HG02763 (cell line): ENCODE measurements around the gene C9.
"Not testable (repeated sequence)": the region's sequence is repeated elsewhere in the genome, so short reads cannot be mapped to it uniquely, and the experiment has no call there.

Source experiments
- ATAC-seq: cut with Tn5 transposase; IDR thresholded peaks from one replicate; pipeline ENCODE4 v1.9.1; 2021; ENCODE audit warnings: mild to moderate bottlenecking, moderate library complexity; ENCODE audit not compliant: unreplicated experiment

Gene C9

DNA sequence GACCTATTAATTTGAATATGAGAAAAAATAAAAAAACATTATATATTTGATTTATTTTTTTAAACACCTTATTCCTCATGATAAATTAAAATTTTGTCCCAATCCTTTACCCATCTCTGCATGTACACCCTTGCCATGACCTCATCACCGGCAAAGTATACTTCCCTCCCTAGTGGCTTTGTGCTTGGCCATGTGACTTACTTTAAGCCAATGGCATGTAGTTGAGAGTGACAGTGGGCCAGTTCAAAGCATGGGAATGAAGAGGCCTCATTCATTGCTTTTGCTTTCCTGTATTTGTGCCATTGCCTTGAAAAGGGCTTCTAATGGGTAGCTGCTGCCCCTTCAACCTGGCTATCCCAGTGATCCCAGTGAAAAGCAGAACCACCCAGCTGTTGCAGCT, 31.2 kb downstream of the C9 start:
- no peak for ATAC-seq

- ATAC-seq: no peak
These were observed 32.4 kb downstream of the C9 start for GRCh38 chr5:39331861-39332381.

DNA sequence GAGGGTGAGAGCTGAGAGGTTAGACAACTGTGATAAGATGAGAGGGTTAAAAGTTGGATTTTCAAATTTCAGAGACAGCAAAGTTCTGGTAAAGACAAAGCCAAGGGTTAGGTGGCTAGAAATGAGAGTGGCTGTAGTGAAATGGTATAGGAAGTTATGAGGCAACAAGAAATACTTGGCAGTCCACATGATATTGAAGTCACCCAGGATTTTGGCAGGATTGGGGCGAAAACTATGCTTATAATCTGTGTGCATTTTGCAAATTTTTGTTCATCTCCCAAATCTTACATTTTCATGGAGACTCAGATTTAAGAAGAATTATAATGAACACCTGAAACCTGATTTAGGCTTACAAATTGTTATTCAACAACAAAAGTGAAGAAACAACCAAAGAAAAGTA, 35.6 kb downstream of the C9 start:
- ATAC-seq: no peak

DNA sequence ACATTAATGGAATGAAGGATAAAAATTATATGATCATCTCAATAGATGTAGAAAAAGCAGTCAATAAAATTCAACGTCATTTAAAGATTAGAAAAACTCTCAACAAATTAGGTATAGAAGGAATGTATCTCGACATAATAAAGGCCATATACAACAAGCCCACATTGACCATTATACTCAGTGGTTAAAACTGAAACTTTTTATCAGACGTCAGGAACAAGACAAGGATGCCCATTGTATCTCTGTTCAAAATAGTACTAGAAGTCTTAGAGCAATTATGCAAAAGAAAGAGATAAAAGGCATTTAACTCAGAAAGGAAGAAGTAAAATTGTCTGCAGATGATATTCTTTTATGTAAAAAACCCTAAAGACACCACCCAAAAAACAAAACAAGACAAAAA, 40.8 kb downstream of the C9 start:
- ATAC-seq: no peak

GRCh38 chr5:39319395-39319794, 44.9 kb downstream of the C9 start:
- no peak for ATAC-seq

DNA sequence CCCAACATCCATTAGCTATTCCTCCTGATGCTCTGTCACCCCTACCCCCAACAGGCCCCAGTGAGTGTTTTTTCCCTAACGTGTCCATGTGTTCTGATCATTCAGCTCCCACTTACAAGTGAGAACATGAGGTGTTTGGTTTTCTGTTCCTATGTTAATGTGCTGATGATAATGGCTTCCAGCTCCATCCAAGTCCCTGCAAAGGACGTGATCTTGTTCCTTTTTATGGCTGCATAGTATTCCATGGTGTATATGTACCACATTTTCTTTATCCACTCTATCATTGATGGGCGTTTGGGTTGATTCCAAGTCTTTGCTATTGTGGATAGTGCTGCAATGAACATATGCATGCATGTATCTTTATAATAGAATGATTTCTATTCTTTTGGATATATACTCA, 47.8 kb downstream of the C9 start:
- ATAC-seq: not testable (repeated sequence)

- ATAC-seq: no peak
These were observed 48.3 kb downstream of the C9 start for GRCh38 chr5:39315995-39316394.

DNA sequence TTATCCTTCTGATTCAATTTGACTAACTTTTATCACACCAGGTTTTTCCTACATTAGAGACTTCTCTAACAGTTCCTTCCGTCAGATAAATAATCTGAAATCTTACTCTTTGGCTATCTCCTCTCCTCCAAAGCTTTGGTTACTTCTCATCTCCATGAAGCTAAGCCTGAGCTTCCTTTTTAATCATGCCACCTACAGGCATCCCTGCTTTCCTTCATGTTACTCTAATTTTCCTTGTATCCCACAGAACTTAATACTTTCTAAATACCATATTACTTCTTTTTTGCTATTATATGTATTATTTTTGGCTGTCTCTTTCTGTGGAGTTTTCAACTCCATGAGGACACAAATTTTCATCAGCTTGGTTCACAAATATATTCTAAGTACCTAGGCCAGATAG, 49.7 kb downstream of the C9 start:
- no peak for ATAC-seq

GRCh38 chr5:39309534-39309933, 54.8 kb downstream of the C9 start:
- ATAC-seq: no peak

DNA sequence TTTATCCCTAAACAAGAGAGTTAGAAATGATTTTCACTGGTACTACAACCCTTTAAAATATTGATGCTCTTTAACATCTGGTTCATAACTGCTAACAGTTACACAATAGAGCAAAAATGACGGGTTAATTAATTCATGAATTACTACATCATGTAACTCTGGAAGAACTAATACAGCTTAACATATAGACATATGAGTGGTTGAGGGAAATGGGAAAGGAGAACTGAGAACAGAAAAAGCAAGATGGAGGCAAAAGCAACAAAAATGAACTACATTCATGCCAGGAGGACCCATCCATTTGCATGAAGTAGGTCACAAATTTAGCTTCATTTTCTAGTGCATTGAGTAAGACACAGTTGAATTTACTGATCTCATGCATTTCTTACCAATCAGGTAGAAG, 61.8 kb downstream of the C9 start:
- no peak for ATAC-seq

DNA sequence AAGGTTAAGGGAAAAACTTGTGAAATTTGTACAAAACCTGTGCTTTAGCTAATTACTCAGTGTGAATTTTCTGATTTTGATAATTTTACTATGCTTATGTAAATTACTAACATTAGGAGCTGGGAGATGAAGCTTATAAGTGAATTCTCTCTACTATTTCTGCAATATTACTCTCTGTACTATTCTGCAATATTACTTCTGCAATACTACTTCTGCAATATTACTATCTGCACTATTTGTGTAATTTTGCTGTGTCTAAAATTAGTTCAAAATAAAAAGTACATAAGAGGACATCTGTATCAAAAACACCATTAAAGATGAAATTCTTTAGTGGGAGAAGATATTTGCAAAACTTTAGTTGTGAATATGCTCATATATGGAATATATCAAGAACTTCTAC, 62.9 kb downstream of the C9 start:
- ATAC-seq: no peak

- no peak for ATAC-seq
These were observed 64.3 kb downstream of the C9 start for GRCh38 chr5:39299962-39300361.

DNA sequence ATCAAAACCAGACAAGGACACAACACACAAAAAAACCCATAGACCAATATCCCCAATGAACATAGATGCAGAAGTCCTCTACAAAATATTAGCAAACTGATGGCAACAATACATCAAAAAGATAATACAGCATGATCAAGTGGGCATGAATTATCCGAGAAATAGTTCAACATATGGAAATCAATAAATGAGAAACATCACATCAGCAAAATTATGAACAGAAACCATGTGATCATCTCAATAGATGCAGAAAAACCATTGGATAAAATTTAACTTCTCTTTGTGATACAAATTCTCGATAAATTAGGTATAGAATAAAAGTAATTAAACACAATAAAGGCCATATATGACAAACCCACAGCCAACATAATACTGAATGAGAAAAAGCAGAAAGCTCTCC, 69.6 kb downstream of the C9 start:
- no peak for ATAC-seq

GRCh38 chr5:39284552-39284951, 79.7 kb downstream of the C9 start:
- no peak for ATAC-seq

- ATAC-seq: peak; percentile 70
These were observed 81.0 kb downstream of the C9 start for GRCh38 chr5:39283231-39283818.

GRCh38 chr5:39282561-39282960, 81.7 kb downstream of the C9 start:
- ATAC-seq: no peak

DNA sequence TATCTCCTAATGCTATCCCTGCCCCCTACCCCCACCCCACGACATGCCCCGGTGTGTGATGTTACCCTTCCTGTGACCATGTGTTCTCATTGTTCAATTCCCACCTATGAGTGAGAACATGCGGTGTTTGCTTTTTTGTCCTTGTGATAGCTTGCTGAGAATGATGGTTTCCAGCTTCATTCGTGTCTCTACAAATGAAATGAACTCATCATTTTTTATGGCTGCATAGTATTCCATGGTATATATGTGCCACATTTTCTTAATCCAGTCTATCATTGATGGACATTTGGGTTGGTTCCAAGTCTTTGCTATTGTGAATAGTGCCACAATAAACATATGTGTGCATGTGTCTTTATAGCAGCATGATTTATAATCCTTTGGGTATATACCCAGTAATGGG, 88.4 kb downstream of the C9 start:
- ATAC-seq: not testable (repeated sequence)

DNA sequence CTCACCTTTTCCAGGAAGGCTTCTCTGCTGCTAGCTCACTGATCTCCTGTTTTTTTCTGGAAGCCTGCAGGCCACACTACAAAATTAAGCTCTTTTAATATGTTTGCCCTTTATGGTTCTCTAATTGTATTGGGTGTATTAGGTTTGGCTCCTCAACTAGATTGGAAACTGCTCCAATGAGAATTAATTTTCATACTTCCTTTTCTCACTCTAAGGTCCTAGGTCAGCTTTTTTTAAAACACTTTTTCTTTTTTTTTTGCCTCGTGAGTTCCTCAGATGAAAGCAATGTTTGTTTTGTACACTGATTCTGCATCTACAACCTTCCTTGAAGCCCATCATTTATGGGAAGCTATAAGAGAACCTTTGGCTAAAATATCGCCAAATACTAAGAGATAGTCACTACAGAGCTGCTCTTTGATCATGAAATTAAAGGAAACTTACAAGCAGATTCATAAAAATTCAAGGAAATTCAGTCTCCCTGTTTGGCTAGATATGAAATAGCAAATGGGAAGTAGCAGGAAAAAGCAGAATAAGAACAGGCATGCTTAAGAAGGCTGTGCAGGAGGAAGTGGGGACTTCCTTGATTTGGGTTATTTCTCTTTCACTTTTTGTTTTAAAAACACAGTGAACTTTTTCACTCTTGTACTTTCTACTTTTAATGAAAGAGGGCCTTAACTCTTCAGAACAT, 89.8 kb downstream of the C9 start:
- peak; percentile 90 for ATAC-seq

- ATAC-seq: no peak
These were observed 90.9 kb downstream of the C9 start for GRCh38 chr5:39273314-39273954.

- ATAC-seq: not testable (repeated sequence)
These were observed 91.4 kb downstream of the C9 start for GRCh38 chr5:39272869-39273231.

DNA sequence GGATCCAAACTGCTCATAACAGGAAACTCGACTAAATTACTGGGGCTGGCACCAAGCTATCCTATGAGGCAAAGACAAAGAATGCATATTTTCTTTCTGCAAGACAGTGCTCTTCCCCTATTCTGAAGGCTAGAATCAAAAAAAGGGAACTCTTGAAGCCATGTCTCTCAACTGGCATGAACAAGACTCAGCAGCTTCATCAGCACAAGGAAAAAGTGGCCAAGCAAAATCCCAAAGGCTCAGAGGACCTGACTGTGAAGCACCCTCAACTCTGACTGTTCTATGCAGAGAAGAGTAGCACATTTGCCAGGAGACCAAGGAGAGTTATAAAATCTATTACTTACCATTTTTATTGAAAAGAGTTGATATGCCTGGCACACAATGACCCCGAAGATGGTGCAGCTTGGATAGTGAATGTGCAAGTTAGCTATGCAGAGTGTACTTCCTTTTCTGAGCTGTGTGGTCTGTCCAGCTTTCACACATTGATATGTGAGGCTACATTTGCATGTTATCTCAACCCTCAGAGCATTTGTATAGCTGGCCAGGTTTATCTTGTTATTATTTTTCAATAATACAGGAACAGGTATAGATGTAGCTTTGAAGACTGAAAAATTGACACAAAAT, 94.0 kb downstream of the C9 start:
- ATAC-seq: peak; percentile 43

DNA sequence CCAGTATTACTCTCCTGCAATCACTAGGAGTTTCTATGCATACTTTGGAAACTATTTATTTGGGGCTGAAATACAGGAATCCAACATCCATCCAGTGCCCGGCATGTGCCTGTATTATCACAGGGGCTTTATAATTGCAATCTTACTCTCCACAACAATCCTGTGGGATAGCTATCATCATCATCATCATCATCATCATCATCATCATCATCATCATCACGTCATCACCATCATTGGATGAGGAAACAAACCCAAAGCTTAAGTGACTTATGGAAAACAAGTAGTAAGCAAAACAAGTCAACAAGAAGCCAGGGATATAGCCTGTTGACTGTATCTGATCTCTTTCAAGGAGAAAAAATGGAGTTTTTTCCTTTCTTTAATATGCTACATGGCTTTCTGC, 97.1 kb downstream of the C9 start:
- ATAC-seq: no peak
